HG02885 (cell line): ENCODE measurements around the gene SLC39A7.

ENCODE experiments used
- ATAC-seq: cut with Tn5 transposase; IDR thresholded peaks from one replicate; pipeline ENCODE4 v1.9.1; 2021; ENCODE audit warnings: mild to moderate bottlenecking; ENCODE audit not compliant: unreplicated experiment, poor library complexity

SLC39A7 gene

DNA sequence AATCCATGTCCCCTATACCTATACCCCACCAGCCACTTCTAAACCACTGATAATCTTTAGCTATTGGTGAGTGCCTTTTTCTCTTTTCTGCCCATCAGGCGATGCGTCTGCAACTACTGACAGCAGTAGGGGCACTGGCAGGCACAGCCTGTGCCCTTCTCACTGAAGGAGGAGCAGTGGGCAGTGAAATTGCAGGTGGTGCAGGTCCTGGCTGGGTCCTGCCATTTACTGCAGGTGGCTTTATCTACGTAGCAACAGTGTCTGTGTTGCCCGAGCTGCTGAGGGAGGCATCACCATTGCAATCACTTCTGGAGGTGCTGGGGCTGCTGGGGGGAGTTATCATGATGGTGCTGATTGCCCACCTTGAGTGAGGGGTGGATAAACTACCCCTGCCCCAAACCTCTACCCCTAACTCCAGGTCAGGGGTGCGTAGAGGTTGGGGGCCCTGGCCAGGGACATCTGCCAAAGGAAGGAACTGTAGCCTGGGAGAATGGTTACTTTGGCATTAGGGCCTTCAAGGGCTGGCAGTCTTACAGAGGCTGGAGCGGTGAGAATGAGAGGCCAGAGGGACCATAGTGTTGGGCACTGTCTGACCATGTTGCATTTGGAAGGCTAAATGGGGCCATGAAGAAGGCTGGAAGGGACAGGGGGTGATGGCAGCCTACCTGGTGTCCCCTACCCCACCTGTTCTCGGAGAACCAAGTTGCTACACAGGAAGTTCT, 2.9 kb downstream of the SLC39A7 start:
- ATAC-seq = no peak

DNA sequence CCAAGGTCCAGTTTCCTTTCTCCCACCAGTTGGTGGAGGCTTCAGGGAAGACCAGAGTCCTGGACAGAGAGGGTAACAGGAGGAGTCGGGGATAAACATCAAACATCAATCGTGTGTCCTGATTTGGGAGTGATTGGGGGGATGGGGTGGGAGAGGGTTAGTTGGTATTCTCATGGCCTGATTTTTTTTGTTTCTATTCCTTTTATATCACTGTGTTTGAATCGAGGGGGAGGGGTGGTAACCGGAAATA, 3.4 kb downstream of the SLC39A7 start:
- no peak for ATAC-seq

DNA sequence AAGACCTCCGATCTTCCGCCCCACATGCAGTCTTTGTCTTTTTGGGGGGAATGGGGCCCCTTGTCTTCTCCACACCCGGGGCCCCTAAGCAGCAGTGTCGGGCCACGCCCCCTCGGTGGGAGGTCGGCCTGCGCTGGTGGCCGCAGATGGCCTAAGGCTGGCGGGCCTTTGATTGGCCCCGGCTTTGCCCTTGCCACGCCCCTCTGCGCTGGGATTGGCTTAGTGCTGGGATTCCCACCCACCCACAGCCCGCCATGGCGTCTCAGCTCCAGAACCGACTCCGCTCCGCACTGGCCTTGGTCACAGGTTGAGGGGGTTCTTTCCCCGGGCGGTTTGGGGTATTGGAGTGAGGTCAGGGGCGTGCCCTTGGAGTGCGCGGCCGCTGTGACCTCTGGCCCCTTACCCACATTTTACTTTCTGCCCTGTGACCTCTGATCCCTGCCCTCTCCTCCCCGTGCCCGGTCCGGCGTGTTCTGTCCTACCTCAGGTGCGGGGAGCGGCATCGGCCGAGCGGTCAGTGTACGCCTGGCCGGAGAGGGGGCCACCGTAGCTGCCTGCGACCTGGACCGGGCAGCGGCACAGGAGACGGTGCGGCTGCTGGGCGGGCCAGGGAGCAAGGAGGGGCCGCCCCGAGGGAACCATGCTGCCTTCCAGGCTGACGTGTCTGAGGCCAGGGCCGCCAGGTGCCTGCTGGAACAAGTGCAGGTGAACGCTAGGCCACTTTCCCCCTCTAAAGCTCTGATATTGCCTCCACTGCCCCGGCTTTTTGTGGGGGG, 3.9 kb downstream of the SLC39A7 start, which contains the start of gene HSD17B8:
Gene HSD17B8, plus strand, starts transcription at position 241 of the 776 bp plus-strand sequence. Its CDS starts 14 bp downstream, at position 255.
- peak; percentile 59 for ATAC-seq

DNA sequence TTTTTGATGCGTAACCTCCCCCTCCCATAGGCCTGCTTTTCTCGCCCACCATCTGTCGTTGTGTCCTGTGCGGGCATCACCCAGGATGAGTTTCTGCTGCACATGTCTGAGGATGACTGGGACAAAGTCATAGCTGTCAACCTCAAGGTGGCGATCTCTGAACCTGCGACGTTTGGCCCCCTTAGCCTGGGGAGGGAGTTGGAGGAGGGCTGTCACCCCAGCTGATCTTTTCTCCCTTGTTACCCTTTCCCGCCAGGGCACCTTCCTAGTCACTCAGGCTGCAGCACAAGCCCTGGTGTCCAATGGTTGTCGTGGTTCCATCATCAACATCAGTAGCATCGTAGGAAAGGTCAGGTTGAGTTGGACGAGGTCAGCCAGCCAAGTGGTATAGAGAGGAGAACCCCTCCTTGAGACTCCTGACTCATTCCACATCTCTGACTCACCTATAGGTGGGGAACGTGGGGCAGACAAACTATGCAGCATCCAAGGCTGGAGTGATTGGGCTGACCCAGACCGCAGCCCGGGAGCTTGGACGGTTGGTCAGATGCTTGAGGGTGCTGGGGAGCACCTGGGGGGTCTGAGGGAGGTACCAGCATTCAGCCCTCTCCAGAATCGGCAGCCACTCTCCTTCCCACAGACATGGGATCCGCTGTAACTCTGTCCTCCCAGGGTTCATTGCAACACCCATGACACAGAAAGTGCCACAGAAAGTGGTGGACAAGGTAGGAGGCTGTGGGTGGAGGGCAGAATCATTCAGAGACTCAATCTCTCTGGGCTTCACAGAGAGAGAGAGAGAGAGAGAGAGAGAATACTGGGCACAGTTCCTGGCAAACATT, 4.7 kb downstream of the SLC39A7 start:
- no peak for ATAC-seq

DNA sequence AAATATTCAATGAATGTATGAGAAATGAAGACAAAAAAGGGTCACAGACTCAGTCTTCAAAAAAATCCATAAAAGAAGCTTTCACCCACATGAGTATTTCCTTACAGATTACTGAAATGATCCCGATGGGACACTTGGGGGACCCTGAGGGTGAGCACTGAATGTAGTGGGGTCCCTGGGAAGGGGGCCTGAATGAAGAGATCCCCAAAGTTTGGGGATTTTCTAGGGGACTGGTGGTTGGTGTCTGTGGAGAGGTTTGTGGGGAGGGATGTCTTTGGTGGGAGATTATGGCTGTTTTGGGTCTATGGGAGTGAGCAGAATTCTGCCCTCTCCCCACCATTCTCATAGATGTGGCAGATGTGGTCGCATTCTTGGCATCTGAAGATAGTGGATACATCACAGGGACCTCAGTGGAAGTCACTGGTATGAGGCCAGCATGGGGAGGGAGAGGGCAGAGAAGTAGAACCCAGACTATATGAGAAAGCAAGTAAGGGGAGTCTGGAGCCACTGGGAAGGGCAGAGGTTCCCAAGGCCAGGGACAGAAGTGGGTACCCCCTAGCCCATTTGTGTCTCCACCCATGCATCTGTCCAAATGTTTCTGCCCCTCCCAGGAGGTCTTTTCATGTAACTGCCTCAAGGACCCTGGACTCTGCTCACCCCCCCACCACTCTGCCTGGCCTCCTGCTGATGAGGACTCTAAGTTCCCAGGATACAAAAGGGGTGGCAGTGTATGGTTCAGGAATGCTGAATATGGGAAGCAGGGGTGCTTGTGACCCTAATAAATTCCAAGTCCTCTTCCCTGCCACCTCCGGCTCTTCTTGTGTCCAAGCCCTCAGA, 5.6 kb downstream of the SLC39A7 start:
- no peak for ATAC-seq

DNA sequence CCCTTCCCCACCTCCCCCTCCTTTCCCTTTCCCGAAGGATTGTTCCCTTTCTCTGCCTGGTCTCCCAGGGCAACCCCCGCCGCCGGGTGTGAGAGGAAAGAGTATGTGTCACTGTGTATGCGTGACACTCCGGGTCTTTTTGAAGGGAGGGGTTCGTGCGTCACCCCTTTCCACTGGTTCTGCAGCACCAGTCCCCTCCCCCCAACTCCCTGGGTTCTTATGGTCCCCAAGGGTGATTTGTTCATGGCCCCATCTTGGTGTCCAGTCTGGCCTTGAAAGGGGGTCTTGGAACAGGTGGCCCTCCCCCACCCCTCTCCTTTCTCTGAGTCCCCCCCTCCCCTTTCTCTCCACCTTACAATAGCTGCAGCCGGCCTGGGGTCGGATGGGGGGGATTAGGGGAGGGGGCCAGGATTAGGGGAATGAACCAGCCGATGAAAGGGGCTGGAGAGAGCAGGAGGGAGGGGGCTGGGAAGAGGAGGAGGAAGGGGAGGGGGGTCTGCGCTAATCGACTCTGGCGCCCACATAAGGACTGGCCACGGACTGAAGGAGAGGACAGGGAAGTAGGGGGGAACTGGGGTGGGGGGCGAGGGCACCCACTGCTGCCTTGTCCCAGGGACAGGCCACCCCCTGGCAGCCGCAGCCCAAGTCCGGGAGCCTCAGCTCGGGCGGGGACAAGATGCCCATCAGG, 6.3 kb downstream of the SLC39A7 start:
- no peak for ATAC-seq

DNA sequence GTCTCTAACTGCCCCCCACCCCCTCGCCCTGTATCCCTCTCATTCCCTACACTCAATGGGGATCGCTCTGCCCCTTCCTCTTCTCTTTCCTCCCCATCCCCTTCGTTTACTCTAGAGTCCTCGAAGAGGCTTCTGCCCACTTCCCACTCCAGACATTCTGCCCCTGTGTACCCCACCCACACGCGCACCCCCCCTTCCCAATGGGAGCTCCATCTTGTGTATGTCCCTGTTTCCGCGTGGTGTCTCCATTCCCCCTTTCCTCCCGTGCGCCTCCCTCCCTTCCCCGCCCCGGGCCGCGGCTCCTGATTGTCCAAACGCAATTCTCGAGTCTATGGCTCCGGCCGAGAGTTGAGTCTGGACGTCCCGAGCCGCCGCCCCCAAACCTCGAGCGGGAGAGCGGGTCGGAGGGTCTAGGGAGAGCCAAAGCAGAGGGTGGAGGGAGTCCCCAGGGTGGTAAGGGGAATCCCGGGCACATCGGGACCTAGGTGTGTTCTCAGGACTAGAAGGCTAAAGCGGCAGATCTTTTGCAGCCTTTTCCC, 7.0 kb downstream of the SLC39A7 start:
- no peak for ATAC-seq

DNA sequence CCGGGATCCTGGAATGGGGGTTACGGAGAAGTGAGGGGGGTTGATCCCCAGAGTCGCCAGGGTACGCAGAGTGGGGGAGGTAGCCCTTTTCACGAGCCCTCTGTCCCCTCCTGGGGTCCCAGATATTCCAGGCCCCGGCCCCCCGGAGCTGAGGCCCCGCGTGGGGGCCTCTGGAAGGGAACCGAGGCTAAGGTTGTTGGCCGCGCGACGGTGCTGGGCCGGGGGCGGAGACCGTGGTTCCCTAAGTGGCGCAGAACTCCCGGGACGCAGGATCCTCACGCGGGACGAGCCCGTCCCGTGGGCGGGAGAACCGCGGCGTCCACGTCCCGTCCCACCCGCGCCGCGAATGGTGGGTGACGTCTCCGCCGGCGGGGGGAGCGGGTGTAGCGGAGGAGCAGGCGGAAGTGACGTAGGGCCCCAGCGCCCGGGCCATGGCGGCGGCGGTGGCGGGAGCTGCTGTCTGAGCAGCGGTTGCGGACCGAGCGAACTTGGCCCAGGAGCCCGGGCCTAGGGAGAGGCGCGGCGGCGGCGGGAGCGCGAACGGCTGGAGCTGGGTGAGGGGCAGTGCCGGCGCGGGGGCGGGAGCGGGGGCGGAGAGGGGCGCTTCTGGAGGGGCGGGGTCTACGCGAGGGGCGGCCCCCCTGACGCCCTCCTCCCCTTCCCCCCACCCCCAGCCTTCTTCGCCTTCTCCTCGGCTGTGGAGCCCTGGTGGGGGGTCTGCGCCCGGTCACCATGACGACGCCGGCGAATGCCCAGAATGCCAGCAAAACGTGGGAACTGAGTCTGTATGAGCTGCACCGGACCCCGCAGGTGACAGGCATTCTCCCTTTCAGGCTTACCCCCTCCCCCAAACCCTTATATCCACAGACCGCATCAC, 7.7 kb downstream of the SLC39A7 start, which contains the start of gene RING1:
Gene RING1, plus strand, starts transcription at position 410 of the 877 bp plus-strand sequence. Its CDS starts 323 bp downstream, at position 733.
- peak; percentile 59 for ATAC-seq

DNA sequence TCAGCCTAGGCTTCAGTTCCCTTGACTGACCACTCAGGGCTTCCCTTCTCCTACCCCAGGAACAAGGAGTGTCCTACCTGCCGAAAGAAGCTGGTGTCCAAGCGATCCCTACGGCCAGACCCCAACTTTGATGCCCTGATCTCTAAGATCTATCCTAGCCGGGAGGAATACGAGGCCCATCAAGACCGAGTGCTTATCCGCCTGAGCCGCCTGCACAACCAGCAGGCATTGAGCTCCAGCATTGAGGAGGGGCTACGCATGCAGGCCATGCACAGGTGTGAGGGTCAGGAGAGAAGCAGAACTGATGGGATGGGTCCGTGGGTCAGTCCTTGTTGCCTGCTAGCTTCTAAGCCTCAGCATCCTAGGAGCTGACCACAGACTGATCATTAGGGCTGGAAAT, 9.2 kb downstream of the SLC39A7 start:
- ATAC-seq = no peak

DNA sequence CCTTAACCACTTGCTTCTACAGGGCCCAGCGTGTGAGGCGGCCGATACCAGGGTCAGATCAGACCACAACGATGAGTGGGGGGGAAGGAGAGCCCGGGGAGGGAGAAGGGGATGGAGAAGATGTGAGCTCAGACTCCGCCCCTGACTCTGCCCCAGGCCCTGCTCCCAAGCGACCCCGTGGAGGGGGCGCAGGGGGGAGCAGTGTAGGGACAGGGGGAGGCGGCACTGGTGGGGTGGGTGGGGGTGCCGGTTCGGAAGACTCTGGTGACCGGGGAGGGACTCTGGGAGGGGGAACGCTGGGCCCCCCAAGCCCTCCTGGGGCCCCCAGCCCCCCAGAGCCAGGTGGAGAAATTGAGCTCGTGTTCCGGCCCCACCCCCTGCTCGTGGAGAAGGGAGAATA, 10.5 kb downstream of the SLC39A7 start:
- no peak for ATAC-seq

DNA sequence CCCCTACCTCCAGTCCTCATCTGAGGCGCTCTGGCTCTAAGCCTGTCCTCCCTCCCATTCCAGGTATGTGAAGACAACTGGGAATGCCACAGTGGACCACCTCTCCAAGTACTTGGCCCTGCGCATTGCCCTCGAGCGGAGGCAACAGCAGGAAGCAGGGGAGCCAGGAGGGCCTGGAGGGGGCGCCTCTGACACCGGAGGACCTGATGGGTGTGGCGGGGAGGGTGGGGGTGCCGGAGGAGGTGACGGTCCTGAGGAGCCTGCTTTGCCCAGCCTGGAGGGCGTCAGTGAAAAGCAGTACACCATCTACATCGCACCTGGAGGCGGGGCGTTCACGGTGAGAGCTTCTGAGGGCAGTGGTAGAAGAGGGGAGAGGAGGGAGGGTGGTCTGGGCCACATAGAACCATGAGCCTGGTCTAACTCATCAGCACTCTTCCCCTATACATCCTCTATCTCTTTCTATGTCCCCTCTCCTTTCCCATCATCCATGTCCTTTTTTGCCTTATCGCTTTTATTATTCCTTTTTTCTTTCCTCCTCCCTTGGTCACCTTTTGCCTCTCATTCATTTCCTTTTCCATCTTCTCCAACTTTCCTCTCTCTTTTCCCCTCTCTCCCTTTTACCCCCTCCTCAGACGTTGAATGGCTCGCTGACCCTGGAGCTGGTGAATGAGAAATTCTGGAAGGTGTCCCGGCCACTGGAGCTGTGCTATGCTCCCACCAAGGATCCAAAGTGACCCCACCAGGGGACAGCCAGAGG, 11.2 kb downstream of the SLC39A7 start:
- no peak for ATAC-seq

DNA sequence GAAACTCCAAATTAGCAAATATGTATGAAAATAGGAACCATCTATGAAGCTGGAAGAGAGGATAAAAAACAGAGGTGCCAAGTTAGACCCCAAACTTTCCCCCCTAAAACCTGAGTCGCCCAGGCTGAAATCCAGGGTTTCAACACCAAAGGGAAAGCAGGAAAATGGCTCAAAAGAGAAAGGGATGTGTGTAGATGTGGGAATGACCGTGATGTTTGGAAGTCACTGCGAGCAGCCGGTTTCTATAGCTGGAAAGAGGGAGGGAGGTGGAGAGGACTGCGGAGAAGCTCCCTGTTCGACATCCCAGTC, 12.1 kb downstream of the SLC39A7 start:
- no peak for ATAC-seq

DNA sequence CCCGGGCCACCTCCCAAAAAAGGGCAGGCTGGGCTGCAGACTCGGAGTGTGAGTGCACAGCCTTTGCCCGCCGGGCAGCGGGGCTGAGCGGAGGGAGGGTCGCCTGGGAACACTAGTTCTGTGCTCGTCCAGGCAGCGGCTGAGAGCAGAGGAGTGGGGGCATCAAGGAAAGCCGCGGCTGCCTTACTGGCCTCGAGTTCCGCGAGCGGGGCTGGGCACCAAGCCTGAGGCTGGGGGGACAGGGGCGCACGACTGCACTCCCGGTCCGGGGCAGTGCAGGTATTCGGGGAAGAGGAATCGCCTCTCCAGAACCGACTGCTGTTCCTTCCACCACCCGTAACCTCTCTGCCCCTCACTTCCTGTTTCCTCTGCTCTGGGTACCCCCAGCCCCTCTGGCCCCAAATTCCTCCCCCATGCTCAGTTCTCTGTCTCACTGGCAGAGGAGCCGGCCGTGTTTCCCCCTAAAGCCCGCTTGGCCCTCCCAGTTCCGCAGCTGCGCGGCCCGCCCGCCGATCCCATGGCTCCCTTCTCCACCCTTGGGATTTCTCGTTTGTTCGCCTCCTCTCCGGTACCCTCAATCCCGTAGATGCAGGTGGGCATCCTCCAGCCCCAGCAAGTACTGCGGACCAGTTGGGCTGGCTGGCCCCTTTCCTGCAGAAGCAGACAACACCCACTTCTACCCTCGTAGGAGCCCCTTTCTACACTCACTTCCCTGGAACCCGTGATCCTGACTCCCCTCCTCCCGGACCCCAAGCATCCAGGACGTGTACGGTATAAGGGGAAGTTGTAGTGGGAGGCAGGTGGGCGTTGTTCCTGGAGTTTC, 12.7 kb downstream of the SLC39A7 start:
- ATAC-seq = no peak

DNA sequence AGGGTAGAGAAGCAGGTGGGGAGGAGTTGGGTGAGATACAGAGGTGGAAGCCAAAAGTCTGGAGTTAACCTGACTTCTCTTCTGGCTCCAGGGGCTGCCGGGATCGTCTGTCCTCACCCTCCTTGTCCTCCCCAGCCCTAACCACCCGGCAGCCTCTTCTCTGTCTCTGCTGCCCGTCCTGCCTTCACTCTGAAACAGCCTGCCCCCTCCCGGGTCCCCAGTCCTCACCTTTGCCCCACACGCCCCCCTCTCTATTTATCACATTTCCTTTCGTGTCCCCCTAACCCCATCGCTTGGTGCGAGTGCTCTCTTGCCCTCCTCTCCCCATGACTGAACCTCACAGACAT, 13.3 kb downstream of the SLC39A7 start:
- ATAC-seq = no peak

DNA sequence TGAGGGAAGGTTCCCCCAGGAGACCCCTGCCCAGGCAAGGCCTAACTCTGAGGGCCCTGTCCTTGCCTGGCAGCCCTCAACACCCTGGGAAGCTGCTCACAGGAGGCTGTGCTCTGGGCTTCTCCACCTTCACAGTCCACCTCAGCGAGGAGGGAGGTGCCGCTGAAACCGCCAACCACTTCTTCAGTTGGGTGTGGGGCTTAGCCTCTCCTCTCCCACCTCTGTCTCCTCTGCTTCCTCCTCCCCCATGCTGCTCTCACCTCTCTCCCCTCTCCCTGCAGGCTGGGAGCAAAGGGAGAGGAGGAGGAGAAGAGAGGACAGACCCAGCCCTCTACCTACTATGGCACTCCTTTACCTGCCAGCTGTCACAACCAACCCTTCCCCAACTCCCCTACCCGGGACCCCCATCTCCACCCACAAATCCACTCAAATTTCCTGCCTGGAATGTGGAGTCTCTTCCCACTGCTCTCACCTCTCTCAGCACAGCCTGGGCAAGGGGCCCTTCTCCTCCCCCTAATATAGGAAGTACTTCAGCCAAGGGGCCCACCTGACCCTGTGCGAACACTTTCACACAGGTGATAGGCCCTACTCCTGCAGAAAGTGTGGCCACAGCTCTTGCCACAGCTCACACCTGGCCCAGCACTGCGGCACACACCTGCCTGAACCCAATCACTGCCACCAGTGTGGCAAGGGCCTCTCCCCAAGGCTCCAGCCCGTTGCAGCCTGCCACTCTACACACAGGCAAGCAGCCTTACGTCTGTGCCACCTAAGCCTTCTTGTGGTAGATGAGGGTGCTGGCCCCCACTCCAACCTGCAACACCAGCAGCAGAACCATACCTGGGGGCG, 14.8 kb downstream of the SLC39A7 start:
- ATAC-seq = no peak

DNA sequence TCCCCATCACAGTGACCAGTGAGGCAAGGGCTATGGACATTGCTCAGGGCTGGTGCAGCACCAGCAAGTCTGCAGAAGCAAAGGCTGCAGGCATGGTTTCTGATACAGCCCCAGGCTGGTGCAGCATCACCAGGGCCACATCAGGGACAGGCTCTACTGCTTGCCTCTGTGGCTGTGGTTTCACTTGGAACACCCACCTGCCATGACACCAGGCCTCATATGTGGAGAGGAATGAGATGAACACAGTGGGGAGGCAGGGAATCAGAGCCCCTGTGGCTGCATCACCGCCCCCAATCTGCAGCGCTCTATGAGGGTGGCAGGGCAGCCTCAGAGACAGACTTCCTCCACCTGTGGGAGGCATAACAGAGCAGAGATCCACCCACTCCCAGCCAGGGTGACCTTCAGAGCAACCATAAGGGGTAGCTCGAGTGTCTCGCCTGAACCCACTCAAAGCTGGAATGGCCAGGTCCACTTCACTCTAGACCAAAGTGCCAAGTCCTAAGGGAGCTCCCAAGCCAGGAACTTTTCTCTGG, 15.5 kb downstream of the SLC39A7 start:
- ATAC-seq = no peak
